ENCODE data around the gene TMEM9B. TPM values are rescaled to one million over a fixed set of nuclear protein-coding genes. Genes with fewer than 3 reads are reported as not detected.
A peak's percentile ranks its signal among the peaks of the same experiment; 100 is the strongest.

The TMEM9B gene
- total RNA-seq, 2 donors from 2014 or later: 8.6 to 11.8 TPM

DNA sequence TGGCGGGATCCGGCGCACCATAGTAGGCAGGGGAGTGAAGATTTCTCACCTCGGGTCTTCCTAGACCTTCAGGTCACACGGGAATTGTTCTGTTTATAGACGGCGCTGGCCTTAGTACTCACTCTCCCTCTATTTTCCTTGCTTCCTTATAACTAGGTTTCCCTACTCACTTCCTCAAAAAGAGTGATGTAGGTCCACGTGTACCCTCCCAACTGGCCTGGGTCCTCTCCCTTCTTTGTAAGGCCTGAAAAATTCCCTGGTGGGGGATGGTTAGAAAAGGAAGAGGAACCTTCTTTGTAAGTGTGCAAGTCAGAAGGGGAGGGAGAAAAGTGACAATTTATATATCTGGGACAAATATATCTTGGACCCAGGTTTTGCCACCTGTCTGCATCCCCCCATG lies 2.9 kb upstream of the TMEM9B start:
- Histone ChIP-seq H3K9me3 (ENCODE audit: control insufficient read depth, low read length) (no peaks in the 10 kb centered on the region), H3K9ac (ENCODE audit: extremely low read depth, low read length, poor library complexity, severe bottlenecking) (no peak overlapping the region), H3K4me3 (ENCODE audit: low read length) (no peak overlapping the region), H3K36me3 (ENCODE audit: control insufficient read depth, insufficient read depth, low read length) (no peaks in the 10 kb centered on the region), H3K4me1 (ENCODE audit: control insufficient read depth, insufficient read depth, low read length) (peaks cover 6% of the 10 kb centered on the region), H3K27me3 (ENCODE audit: control insufficient read depth, insufficient read depth, low read length, poor library complexity, severe bottlenecking) (no peaks in the 10 kb centered on the region), H3K27ac (ENCODE audit: low read depth, low read length) (no peak overlapping the region)
- Mint-ChIP-seq H3K36me3 (ENCODE audit: low read depth) (no peaks in the 10 kb centered on the region), H3K4me3 (no peak overlapping the region), H3K27ac (no peak overlapping the region), H3K9me3 (no peaks in the 10 kb centered on the region), H3K4me1 (peaks cover 16% of the 10 kb centered on the region), H3K27me3 (ENCODE audit: insufficient read depth) (no peaks in the 10 kb centered on the region)
- WGBS, 2 experiments (ENCODE audit: insufficient coverage in 1 of 2, insufficient read length in 1 of 2): 89 to 94% methylated on average over 7 to 8 of the region's 8 CpGs
- no peak for DNase-seq
- TF ChIP-seq CTCF (conservative IDR thresholded peaks at IDR 0.05): no peak

GRCh38 chr11:8963569-8964323 lies 496 bp downstream of the TMEM9B start:
- no peaks in the 10 kb centered on the region for H3K36me3 Mint-ChIP-seq (ENCODE audit: low read depth)
- DNase-seq: peak; percentile 95
- WGBS, 2 experiments (ENCODE audit: insufficient coverage in 1 of 2, insufficient read length in 1 of 2): 4 to 27% methylated on average over 7 to 39 of the region's 39 CpGs
- H3K4me3 Mint-ChIP-seq: peak overlapping the region; percentile 82
- TF ChIP-seq CTCF (conservative IDR thresholded peaks at IDR 0.05): no peak
- H3K4me3 ChIP-seq (ENCODE audit: low read length): peak overlapping the region; percentile 90
- no peaks in the 10 kb centered on the region for H3K36me3 ChIP-seq (ENCODE audit: control insufficient read depth, insufficient read depth, low read length)
- no peak overlapping the region for H3K27ac ChIP-seq (ENCODE audit: low read depth, low read length)
- peak overlapping the region; percentile 90 for H3K27ac Mint-ChIP-seq
- H3K9me3 ChIP-seq (ENCODE audit: control insufficient read depth, low read length): no peaks in the 10 kb centered on the region
- H3K27me3 Mint-ChIP-seq (ENCODE audit: insufficient read depth): no peaks in the 10 kb centered on the region
- H3K4me1 Mint-ChIP-seq: peaks cover 18% of the 10 kb centered on the region
- H3K27me3 ChIP-seq (ENCODE audit: control insufficient read depth, insufficient read depth, low read length, poor library complexity, severe bottlenecking): no peaks in the 10 kb centered on the region
- H3K9me3 Mint-ChIP-seq: no peaks in the 10 kb centered on the region
- H3K4me1 ChIP-seq (ENCODE audit: control insufficient read depth, insufficient read depth, low read length): peaks cover 6% of the 10 kb centered on the region
- peak overlapping the region; percentile 59 for H3K9ac ChIP-seq (ENCODE audit: extremely low read depth, low read length, poor library complexity, severe bottlenecking)

DNA sequence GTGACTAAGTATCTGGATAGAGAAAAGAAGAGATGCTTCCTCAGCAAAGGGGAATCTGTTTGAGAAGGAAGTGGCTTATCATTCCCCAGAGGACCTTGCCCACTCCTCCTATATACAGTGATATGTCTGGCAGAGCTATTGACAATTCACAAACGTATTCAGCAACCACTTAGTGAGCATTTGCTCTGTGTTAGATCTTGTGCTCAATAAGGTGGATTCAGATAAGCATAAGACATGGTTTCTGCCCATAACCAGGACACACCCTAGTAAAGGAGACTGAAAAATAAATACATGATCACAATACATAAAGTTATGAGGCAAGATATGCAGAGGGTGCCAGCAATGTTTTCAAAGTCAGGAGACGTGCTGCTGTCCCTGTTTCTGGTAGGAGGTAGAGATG lies 1.4 kb downstream of the TMEM9B start:
- no peaks in the 10 kb centered on the region for H3K9me3 ChIP-seq (ENCODE audit: control insufficient read depth, low read length)
- H3K4me3 ChIP-seq (ENCODE audit: low read length): peak overlapping the region; percentile 90
- H3K36me3 ChIP-seq (ENCODE audit: control insufficient read depth, insufficient read depth, low read length): no peaks in the 10 kb centered on the region
- H3K4me3 Mint-ChIP-seq: peak overlapping the region; percentile 82
- H3K27me3 ChIP-seq (ENCODE audit: control insufficient read depth, insufficient read depth, low read length, poor library complexity, severe bottlenecking): no peaks in the 10 kb centered on the region
- H3K4me1 Mint-ChIP-seq: peaks cover 18% of the 10 kb centered on the region
- no peaks in the 10 kb centered on the region for H3K9me3 Mint-ChIP-seq
- DNase-seq: no peak
- WGBS, 2 experiments (ENCODE audit: insufficient coverage in 1 of 2, insufficient read length in 1 of 2): 84% methylated on average over 2 of the region's 2 CpGs; no CpG with 5 or more reads in 1 of the 2 experiments
- no peaks in the 10 kb centered on the region for H3K36me3 Mint-ChIP-seq (ENCODE audit: low read depth)
- no peak for TF ChIP-seq CTCF (conservative IDR thresholded peaks at IDR 0.05)
- no peak overlapping the region for H3K27ac ChIP-seq (ENCODE audit: low read depth, low read length)
- H3K27ac Mint-ChIP-seq: no peak overlapping the region
- peaks cover 6% of the 10 kb centered on the region for H3K4me1 ChIP-seq (ENCODE audit: control insufficient read depth, insufficient read depth, low read length)
- no peaks in the 10 kb centered on the region for H3K27me3 Mint-ChIP-seq (ENCODE audit: insufficient read depth)
- H3K9ac ChIP-seq (ENCODE audit: extremely low read depth, low read length, poor library complexity, severe bottlenecking): no peak overlapping the region

Data from endodermal cell (in vitro differentiated cells).